Heart right ventricle (tissue), 16 donors: ENCODE data around the gene DNAH1. TPM values are rescaled to one million over a fixed set of nuclear protein-coding genes. Genes with fewer than 3 reads are reported as not detected.

Experiments used
- ATAC-seq, 8 donors: fragments of 200-7000 bp; cut with Tn5 transposase; one replicate each; pipeline ENCODE4 v1.9.1; 2020; ENCODE audit warnings: mild to moderate bottlenecking in 8 of 8, moderate library complexity in 8 of 8, moderate number of reproducible peaks in 1 of 8
- DNase-seq, 2 donors: peaks; one replicate each; pipeline ENCODE4 v3.0.0-alpha.2; 2020
- H3K27ac ChIP-seq, 10 donors: fragments of 200-600 bp; sonication (generic) in 2 of 10; one replicate each; pipeline versions ENCODE4 v1.5.0 to v1.8.0; 2020 to 2022; ENCODE audit warnings: mild to moderate bottlenecking in 3 of 10
- H3K27me3 ChIP-seq, 7 donors: fragments of 200-600 bp; one replicate each; pipeline ENCODE4 v1.8.0; 2021 to 2022; ENCODE audit warnings: mild to moderate bottlenecking in 2 of 7
- H3K36me3 ChIP-seq, 9 donors: fragments of 200-600 bp; sonication (generic) in 1 of 9; one replicate each; pipeline versions ENCODE4 v1.5.0 to v1.8.0; 2020 to 2022; ENCODE audit warnings: mild to moderate bottlenecking in 2 of 9
- H3K4me1 ChIP-seq, 9 donors: fragments of 200-600 bp; sonication (generic) in 1 of 9; one replicate each; pipeline versions ENCODE4 v1.5.0 to v1.8.0; 2020 to 2022; ENCODE audit warnings: mild to moderate bottlenecking in 4 of 9
- H3K4me3 ChIP-seq, 10 donors: fragments of 200-600 bp; sonication (generic) in 2 of 10; one replicate each; pipeline versions ENCODE4 v1.5.0 to v1.8.0; 2020 to 2022; ENCODE audit warnings: mild to moderate bottlenecking in 7 of 10, moderate library complexity in 2 of 10
- H3K9me3 ChIP-seq, 11 donors: fragments of 200-600 bp in 10 of 11; sonication (generic) in 2 of 11; one replicate each; pipeline versions ENCODE4 v1.5.0 to v1.8.0; 2013 to 2022; ENCODE audit warnings: mild to moderate bottlenecking in 2 of 11, control low read depth in 1 of 11, moderate library complexity in 1 of 11
- WGBS, 2 donors: extraction: QIAGEN DNeasy Blood & Tissue Kit; methylation state at CpG; one replicate each; pipeline ENCODE4 v1.1.7; 2013; ENCODE audit warnings: inconsistent platforms in 1 of 2; 5-methylcytosine and 5-hydroxymethylcytosine counted together
- intact Hi-C, 10 donors: fragments of 100-400 bp; cut with DNase I; formaldehyde crosslinking; loops; one replicate each; pipeline versions ENCODE4 v1.11.1 to v1.14.2; 2022
- polyA plus RNA-seq, 2 donors: library from polyadenylated mRNA; stranded (reverse); fragments of 200-250 nt; gene quantifications; one replicate each; pipeline ENCODE4 v1.2.3, GENCODE V29; 2013
- total RNA-seq, 10 donors: library from RNA; stranded (reverse); fragmentation: NEBNext Ultra II Directional in 3 of 10; extraction: Animal tissue kit (Norgen Biotek cat#: 25700) in 3 of 10; gene quantifications; one replicate each; pipeline versions ENCODE4 v1.2.1 to v1.2.4, GENCODE V29; 2021 to 2023
- TF ChIP-seq, protein P1 (sequence below), 9 donors: fragments of 200-600 bp; sonication (generic) in 2 of 9; IDR thresholded peaks; one replicate each; pipeline versions ENCODE4 v1.5.0 to v1.8.0; 2021 to 2022; ENCODE audit warnings: antibody characterized with exemption in 9 of 9, mild to moderate bottlenecking in 5 of 9, moderate library complexity in 1 of 9
- donor health status: Arrhythmogenic right ventricular cardiomyopathy.
- donor health status: ischemic (EF 13 %, LVEDD 7.1; RV severe dilation, severe dysfunction).
- donor health status: healthy with polysubstance abuse.
- donor health status: DM: no; HTN: yes; CAD: no.
- donor health status: DM: no; HTN: no; CAD: no.
- donor health status: ischemic (EF 25% LVEDD 6.9; RV normal size, moderate dysfunction).
- donor health status: ischemic (EF 25% LVEDD 5.7; RV mildly dilated, moderate dysfunction).
- donor health status: healthy.
- donor health status: DM: yes; HTN: yes; CAD: no.
- donor health status: Ischemic cardiomyopathy.
- donor health status: ischemic (EF 35%, LVEDD 5.7; RV mildly dilated, moderate dysfunction).
- donor health status: nonischemic (EF 11% LVEDD 7.7; RV severe dilation, severe dysfunction).
- donor health status: DM: yes; HTN: yes; CAD: no.
- donor health status: PGD.
- donor health status: ischemic (EF 29% LVEDD 5.4; RV normal size, mild dysfunction).
- donor health status: nonischemic (EF 23%, LVEDD 6.1; RV moderate dilation, normal function).

DNAH1 gene
- total and polyA plus RNA-seq, 12 donors, result 0.99 to 6.4 (median 2.8) TPM

DNA sequence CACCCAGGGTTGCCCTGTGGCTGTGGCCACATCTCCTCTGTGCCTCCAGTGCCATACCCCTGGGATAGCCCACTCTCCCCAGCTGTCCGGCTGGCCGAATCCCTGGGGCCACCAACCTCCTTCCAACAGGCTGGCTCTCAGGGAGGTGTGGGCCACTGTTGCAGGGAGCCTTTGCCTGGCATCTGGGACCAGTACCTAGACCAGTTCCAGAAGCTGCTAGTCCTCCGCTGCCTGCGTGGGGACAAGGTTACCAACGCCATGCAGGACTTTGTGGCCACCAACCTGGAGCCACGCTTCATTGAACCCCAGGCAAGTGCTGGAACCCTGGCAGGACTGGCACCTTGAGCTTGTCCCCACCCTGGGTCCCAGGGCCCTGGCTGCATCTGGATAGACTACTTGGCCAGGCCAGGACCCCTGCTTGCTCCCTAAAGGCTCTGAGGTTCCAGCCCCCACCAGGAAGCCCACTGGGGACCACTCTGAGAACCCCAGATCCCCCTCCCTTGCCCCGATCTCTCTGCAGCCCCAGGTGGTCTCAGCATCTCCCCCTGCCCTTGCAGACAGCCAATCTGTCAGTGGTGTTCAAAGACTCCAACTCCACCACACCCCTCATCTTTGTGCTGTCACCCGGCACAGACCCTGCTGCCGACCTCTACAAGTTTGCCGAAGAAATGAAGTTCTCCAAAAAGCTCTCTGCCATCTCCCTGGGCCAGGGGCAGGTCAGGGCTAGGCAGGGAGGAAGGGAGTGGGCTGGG is 78.8 kb downstream of the DNAH1 start:
- H3K4me3 ChIP-seq, result no peak overlapping the region
- WGBS, 2 donors, result 89 to 91% methylated on average over 10 of the region's 10 CpGs
- peaks cover 0 to 9% (median 3%) of the 10 kb centered on the region in 9 donors for H3K4me1 ChIP-seq
- TF ChIP-seq, protein P1, sequence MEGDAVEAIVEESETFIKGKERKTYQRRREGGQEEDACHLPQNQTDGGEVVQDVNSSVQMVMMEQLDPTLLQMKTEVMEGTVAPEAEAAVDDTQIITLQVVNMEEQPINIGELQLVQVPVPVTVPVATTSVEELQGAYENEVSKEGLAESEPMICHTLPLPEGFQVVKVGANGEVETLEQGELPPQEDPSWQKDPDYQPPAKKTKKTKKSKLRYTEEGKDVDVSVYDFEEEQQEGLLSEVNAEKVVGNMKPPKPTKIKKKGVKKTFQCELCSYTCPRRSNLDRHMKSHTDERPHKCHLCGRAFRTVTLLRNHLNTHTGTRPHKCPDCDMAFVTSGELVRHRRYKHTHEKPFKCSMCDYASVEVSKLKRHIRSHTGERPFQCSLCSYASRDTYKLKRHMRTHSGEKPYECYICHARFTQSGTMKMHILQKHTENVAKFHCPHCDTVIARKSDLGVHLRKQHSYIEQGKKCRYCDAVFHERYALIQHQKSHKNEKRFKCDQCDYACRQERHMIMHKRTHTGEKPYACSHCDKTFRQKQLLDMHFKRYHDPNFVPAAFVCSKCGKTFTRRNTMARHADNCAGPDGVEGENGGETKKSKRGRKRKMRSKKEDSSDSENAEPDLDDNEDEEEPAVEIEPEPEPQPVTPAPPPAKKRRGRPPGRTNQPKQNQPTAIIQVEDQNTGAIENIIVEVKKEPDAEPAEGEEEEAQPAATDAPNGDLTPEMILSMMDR (IDR thresholded peaks at IDR 0.05), result no peak
- H3K36me3 ChIP-seq, result peaks cover 0 to 73% (median 19%) of the 10 kb centered on the region in 9 donors
- no peak for ATAC-seq
- H3K9me3 ChIP-seq, result no peaks in the 10 kb centered on the region
- DNase-seq, result no peak
- no peak overlapping the region for H3K27ac ChIP-seq
- H3K27me3 ChIP-seq, result no peaks in the 10 kb centered on the region
- intact Hi-C loops, result no loop called here

DNA sequence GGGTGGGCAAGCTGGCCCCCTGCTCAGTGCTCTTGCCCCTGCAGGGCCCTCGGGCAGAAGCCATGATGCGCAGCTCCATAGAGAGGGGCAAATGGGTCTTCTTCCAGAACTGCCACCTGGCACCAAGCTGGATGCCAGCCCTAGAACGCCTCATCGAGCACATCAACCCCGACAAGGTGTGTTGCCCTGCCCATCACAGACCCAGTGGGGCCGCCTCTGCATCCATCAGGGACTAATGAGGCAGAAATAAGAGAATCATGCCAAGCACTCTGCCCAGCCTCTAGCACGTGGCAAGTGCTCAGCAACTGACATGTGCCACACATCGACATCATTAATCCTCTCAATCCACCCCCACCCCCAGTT is 79.4 kb downstream of the DNAH1 start:
- 87 to 89% methylated on average over 8 of the region's 8 CpGs for WGBS, 2 donors
- no peaks in the 10 kb centered on the region for H3K9me3 ChIP-seq
- no peak for DNase-seq
- intact Hi-C loops, result no loop called here
- H3K4me1 ChIP-seq, result peaks cover 0 to 13% (median 9%) of the 10 kb centered on the region in 9 donors
- no peaks in the 10 kb centered on the region for H3K27me3 ChIP-seq
- peaks cover 0 to 76% (median 19%) of the 10 kb centered on the region in 9 donors for H3K36me3 ChIP-seq
- TF ChIP-seq, protein P1 (IDR thresholded peaks at IDR 0.05), result no peak
- no peak overlapping the region for H3K4me3 ChIP-seq
- ATAC-seq, result no peak
- no peak overlapping the region for H3K27ac ChIP-seq

DNA sequence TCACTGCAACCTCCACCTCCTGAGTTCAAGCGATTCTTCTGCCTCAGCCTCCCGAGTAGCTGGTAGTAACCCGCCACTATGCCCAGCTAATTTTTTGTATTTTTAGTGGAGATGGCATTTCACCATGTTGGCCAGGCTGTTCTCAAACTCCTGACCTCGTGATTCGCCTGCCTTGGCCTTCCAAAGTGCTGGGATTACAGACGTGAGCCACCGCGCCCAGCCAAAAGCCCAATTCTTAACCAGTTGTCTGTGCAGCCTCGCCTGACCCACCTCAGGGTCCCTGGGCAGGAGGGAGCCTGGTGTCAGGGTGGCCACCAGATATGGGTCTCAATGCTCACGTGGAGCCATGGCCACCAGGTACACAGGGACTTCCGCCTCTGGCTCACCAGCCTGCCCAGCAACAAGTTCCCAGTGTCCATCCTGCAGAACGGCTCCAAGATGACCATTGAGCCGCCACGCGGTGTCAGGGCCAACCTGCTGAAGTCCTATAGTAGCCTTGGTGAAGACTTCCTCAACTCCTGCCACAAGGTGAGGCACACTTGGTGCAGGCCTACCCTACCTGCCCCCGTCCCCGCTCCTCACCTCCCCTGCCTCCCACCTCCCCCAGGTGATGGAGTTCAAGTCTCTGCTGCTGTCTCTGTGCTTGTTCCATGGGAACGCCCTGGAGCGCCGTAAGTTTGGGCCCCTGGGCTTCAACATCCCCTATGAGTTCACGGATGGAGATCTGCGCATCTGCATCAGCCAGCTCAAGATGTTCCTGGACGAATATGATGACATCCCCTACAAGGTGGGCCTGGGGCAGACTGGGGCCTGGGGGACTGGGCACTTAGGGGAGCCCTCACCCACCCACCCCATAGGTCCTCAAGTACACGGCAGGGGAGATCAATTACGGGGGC is 80.1 kb downstream of the DNAH1 start:
- Histone ChIP-seq H3K27me3 (no peaks in the 10 kb centered on the region), H3K4me3 (no peak overlapping the region), H3K9me3 (no peaks in the 10 kb centered on the region), H3K36me3 (peaks cover 0 to 76% (median 23%) of the 10 kb centered on the region in 9 donors), H3K27ac (no peak overlapping the region), H3K4me1 (peaks cover 0 to 17% (median 9%) of the 10 kb centered on the region in 9 donors)
- DNase-seq (no peak), ATAC-seq (no peak)
- intact Hi-C loops, result no loop called here
- TF ChIP-seq, protein P1 (IDR thresholded peaks at IDR 0.05), result no peak
- 93 to 95% methylated on average over 25 of the region's 25 CpGs for WGBS, 2 donors

DNA sequence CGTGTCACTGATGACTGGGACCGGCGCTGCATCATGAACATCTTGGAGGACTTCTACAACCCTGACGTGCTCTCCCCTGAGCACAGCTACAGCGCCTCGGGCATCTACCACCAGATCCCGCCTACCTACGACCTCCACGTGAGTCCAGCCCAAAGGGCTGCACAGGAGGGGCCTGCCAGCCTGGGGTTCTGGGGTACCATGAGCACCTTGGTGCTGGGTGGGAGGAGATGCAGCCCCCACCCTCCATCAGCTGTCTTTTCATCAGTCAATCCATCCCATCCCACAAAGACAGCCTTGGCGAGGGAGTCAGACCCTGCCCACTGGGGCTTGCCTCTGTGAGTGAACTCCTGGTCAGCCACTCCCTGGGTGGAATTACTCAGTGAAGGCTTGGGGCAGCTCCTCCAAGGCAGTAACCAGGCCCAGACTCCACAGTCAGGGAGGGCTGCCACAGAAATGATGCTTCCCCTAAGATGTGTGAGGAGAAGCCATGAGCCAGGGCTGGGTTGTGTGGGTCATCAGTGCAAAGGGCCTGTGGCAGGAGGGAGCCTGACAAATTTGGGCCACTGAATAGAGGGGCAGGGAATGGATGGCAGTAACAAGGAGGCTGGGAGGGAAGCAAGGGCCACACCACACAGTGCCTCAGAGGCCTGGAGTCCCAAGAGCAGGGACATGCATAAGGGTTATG is 80.9 kb downstream of the DNAH1 start:
- whole genome bisulfite sequencing, 2 donors, result 89 to 92% methylated on average over 10 of the region's 10 CpGs
- H3K27me3 ChIP-seq, result no peaks in the 10 kb centered on the region
- no peak overlapping the region for H3K4me3 ChIP-seq
- TF ChIP-seq, protein P1 (IDR thresholded peaks at IDR 0.05), result no peak
- intact Hi-C loops, result no loop called here
- H3K4me1 ChIP-seq, result peaks cover 0 to 17% (median 9%) of the 10 kb centered on the region in 9 donors
- H3K27ac ChIP-seq, result no peak overlapping the region
- ATAC-seq (no peak), DNase-seq (no peak)
- no peaks in the 10 kb centered on the region for H3K9me3 ChIP-seq
- H3K36me3 ChIP-seq, result peaks cover 0 to 76% (median 25%) of the 10 kb centered on the region in 9 donors
